Memory B cell (primary cell): Measurements from ENCODE around the gene FBXL19.
A peak's percentile ranks its signal among the peaks of the same experiment; 100 is the strongest.

Source experiments
- ATAC-seq: fragments of 150-1000 bp; cut with Tn5 transposase; 2 replicates; pipeline ENCODE4 v1.10.0; 2021; ENCODE audit warnings: low read depth, mild to moderate bottlenecking, moderate library complexity
- DNase-seq, 2 donors: peaks; one replicate each; pipeline ENCODE4 v3.0.0; 2022; ENCODE audit warnings: low spot score in 2 of 2
- H3K27ac Mint-ChIP-seq: one replicate; pipeline ENCODE4 v1.8.0; 2022; ENCODE audit warnings: mild to moderate bottlenecking, moderate library complexity, mixed read lengths
- H3K27me3 Mint-ChIP-seq: one replicate; pipeline ENCODE4 v1.8.0; 2022; ENCODE audit warnings: mixed read lengths
- H3K36me3 Mint-ChIP-seq: one replicate; pipeline ENCODE4 v1.8.0; 2022; ENCODE audit warnings: mild to moderate bottlenecking, mixed read lengths
- H3K4me1 Mint-ChIP-seq: one replicate; pipeline ENCODE4 v1.8.0; 2022; ENCODE audit warnings: mixed read lengths
- H3K4me3 Mint-ChIP-seq: one replicate; pipeline ENCODE4 v1.8.0; 2022; ENCODE audit warnings: mild to moderate bottlenecking, moderate library complexity, mixed read lengths
- H3K9me3 Mint-ChIP-seq: one replicate; pipeline ENCODE4 v1.8.0; 2022; ENCODE audit warnings: mixed read lengths

The FBXL19 gene

DNA sequence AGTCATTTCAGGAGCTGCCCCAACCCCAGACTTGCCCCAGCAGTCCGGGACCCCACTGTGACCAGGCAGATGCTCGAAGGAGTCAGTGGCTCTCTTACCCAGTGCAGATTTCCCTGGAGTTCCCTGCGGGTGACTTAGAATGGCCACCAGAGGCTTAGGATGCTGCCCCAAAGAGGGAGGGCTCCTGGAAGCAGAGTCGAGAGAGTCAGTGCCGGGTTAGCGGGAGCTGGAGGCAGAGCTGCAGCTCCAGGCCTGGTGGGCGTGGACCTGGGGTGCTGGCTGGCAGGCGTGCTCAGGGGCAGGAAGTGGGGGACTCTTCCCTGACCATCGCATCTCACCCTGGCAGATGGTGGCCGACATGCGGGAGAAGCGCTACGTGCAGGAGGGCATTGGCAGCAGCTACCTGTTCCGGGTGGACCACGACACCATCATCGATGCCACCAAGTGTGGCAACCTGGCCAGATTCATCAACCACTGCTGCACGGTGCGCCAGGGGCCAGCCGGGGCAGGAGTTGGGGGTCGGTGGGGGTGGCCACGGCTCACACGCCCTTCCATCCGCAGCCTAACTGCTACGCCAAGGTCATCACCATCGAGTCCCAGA is 60.0 kb downstream of the FBXL19 start:
- ATAC-seq (no peak), DNase-seq (no peak)
- Mint-ChIP-seq H3K27ac (peak overlapping the region; percentile 48), H3K4me3 (no peak overlapping the region), H3K27me3 (no peaks in the 10 kb centered on the region), H3K9me3 (no peaks in the 10 kb centered on the region), H3K36me3 (peaks cover 23% of the 10 kb centered on the region), H3K4me1 (peaks cover 8% of the 10 kb centered on the region)

DNA sequence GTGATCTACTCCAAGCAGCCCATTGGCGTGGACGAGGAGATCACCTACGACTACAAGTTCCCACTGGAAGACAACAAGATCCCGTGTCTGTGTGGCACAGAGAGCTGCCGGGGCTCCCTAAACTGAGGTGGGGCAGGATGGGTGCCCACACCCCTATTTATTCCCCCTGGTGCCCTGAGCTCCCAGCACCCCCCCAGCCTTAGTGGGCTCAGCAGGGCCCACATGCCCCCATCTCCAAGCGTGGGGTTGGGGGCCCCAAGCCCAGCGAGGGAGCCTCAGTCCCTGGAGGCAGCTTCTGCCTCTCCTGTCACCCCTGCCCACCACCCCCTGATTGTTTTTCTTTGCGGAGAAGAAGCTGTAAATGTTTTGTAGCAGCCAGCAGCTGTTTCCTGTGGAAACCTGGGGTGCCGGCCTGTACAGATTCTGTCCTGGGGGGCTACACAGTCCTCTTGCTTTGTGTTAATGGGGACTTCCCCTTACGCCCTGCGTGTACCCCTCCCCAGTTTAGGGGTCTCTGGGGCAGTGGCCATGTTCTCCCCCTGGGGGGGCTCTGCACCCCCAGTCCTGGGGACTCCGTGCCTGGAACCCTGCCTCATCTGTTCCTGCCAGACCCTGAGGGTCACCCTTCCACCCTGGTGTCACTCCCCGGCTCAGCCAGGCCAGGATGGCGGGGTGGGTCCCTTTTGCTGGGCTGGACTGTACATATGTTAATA is 60.7 kb downstream of the FBXL19 start:
- ATAC-seq (no peak), DNase-seq (no peak)
- H3K27me3 Mint-ChIP-seq = no peaks in the 10 kb centered on the region
- H3K4me1 Mint-ChIP-seq = peaks cover 8% of the 10 kb centered on the region
- H3K36me3 Mint-ChIP-seq = peaks cover 19% of the 10 kb centered on the region
- no peak overlapping the region for H3K27ac Mint-ChIP-seq
- no peaks in the 10 kb centered on the region for H3K9me3 Mint-ChIP-seq
- H3K4me3 Mint-ChIP-seq = no peak overlapping the region

DNA sequence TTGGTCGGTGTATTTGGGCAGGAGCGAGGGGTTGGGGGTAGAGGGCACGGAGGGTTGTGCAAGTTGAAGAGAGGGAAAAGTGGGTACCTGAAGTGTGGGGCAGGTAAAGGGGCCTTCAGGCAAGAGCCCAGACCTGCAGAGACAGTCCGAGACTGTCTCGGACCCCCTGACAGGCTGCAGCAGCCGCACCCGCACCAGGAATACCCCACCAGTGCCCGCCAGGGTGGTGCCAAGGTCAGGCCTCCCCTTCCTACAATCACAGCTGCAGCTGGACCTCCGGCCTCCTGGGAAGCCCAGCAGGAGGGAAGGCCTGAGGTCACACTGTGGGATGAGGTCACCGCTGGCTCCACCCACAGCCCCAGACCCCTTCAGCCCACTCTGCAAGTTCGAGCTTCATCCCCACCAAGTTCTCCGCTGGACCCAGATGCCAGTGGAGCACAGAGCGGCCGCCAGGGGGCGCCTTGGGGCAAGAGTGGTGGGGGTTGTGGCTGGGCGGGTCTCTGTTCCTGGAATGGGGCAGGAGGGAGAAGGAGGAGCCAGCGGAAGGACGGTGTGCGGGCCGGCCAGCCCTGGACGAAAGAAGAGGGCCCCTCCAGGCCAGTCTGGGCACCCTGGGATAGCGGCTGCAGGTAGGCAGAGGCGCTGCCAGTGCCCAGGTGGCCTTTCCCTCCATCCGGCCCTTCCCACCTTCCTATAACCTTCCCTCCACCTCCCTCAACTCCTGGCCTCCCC is 61.5 kb downstream of the FBXL19 start, which contains the start of gene HSD3B7:
HSD3B7 (plus strand) TSS at position 539 of the 732 bp plus-strand sequence. CDS start 452 bp downstream, outside the sequence.
- ATAC-seq (peak; percentile 82), DNase-seq (peak; percentile 82 to 90)
- Mint-ChIP-seq H3K9me3 (no peaks in the 10 kb centered on the region), H3K27me3 (no peaks in the 10 kb centered on the region), H3K27ac (no peak within 1 kb of the TSS), H3K4me3 (peak within 1 kb of the TSS; percentile 14), H3K36me3 (peaks cover 19% of the 10 kb centered on the region), H3K4me1 (peaks cover 8% of the 10 kb centered on the region)

DNA sequence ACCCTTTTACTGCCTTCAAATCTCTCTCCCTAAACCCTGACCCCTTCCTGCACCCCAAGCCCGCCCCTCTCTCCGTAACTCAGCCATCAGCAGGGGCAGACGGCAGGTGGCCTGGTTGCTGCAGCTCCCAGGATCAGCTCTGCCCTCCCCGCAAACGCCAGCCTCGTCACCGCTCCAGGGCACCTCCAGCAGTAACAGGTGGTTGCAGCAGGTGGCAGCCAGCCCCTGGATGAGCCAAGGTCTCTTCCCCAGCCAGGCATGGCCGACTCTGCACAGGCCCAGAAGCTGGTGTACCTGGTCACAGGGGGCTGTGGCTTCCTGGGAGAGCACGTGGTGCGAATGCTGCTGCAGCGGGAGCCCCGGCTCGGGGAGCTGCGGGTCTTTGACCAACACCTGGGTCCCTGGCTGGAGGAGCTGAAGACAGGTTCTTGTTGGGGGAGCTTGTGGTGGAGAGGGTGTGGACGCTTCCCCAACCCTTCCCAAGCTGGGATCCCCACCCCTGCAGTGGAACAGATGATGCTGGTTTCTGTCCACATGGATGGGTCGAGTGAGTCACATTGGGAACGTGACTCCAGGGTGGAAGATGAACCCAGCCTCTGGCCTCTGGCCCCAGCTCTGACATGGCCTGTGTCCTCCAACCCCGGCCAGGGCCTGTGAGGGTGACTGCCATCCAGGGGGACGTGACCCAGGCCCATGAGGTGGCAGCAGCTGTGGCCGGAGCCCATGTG is 62.2 kb downstream of the FBXL19 start:
- peak; percentile 11 for ATAC-seq
- peaks cover 16% of the 10 kb centered on the region for H3K36me3 Mint-ChIP-seq
- no peaks in the 10 kb centered on the region for H3K9me3 Mint-ChIP-seq

DNA sequence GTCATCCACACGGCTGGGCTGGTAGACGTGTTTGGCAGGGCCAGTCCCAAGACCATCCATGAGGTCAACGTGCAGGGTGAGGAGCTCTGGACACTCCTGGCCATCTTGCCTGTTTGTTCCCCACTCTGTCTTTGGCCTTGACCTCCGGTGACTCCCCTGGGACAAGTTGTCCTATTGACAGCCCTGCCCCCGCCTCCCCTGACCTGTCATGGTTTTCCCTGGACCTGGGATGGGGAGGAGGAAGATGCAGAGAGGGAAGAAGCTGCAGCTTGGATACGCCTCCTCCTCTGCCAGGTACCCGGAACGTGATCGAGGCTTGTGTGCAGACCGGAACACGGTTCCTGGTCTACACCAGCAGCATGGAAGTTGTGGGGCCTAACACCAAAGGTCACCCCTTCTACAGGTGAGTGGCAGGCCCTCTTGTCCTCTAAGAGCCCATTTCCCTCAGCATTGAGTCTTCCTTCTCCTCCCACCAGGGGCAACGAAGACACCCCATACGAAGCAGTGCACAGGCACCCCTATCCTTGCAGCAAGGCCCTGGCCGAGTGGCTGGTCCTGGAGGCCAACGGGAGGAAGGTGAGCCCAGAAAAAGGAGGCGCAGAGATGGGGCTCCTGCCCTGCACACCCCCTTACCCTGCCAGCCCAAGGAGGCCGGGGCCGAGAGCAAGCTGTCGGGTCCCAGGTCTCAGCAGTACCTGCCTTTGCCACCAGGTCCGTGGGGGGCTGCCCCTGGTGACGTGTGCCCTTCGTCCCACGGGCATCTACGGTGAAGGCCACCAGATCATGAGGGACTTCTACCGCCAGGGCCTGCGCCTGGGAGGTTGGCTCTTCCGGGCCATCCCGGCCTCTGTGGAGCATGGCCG is 63.0 kb downstream of the FBXL19 start:
- Mint-ChIP-seq H3K4me1 (peaks cover 8% of the 10 kb centered on the region), H3K9me3 (no peaks in the 10 kb centered on the region), H3K4me3 (no peak overlapping the region), H3K36me3 (peaks cover 12% of the 10 kb centered on the region), H3K27me3 (no peaks in the 10 kb centered on the region), H3K27ac (no peak overlapping the region)
- ATAC-seq = no peak
- no peak for DNase-seq

More for the DNA sequence above, 62.2 kb downstream of the FBXL19 start:
- no peak overlapping the region for H3K27ac Mint-ChIP-seq
- H3K4me3 Mint-ChIP-seq = peak overlapping the region; percentile 14
- DNase-seq = no peak
- H3K27me3 Mint-ChIP-seq = no peaks in the 10 kb centered on the region
- H3K4me1 Mint-ChIP-seq = peaks cover 8% of the 10 kb centered on the region

DNA sequence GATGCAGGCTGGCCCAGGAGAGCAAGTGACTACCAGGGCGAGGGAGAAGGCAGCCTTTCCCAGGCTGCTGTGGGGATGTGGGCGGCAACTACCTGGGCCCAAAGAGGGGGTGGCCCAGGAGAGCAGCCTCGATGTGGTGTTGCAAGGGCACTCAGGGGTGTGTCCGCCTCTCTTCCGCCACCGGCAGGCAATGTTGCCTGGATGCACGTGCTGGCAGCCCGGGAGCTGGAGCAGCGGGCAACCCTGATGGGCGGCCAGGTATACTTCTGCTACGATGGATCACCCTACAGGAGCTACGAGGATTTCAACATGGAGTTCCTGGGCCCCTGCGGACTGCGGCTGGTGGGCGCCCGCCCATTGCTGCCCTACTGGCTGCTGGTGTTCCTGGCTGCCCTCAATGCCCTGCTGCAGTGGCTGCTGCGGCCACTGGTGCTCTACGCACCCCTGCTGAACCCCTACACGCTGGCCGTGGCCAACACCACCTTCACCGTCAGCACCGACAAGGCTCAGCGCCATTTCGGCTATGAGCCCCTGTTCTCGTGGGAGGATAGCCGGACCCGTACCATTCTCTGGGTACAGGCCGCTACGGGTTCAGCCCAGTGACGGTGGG is 64.3 kb downstream of the FBXL19 start:
- H3K4me1 Mint-ChIP-seq = peaks cover 6% of the 10 kb centered on the region
- ATAC-seq = no peak
- DNase-seq = no peak
- no peak overlapping the region for H3K4me3 Mint-ChIP-seq
- no peaks in the 10 kb centered on the region for H3K27me3 Mint-ChIP-seq
- no peaks in the 10 kb centered on the region for H3K9me3 Mint-ChIP-seq
- no peak overlapping the region for H3K27ac Mint-ChIP-seq
- H3K36me3 Mint-ChIP-seq = peaks cover 7% of the 10 kb centered on the region

DNA sequence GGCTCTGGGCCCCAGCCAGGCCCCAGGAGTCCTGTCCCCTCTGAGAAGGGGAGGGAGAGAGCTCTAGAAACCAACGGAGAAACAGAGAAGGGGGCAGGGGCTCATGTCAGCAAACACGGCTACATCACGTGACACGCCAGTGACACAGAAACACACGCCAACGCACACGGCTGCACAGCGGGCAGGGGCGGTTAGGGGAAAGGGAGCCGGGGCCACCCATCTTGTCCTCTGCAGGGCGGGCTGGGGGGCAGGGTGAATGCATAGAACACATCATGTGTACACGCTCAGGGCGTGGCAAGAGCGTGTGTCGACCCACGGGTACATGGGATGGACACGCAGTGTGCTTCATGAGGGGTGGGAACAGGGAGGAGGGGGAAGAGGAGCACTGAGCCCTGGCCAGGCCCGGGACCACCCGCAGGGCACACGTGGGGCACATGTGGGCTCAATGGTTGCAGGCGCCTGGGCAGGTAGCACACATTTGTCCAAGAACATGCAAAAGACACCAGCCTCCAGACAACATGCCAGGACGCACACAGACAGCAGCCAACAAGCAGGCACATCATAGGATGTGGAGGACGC is 66.2 kb downstream of the FBXL19 start:
- Mint-ChIP-seq H3K4me3 (no peak overlapping the region), H3K27ac (no peak overlapping the region), H3K4me1 (peaks cover 7% of the 10 kb centered on the region), H3K27me3 (no peaks in the 10 kb centered on the region), H3K9me3 (no peaks in the 10 kb centered on the region), H3K36me3 (peaks cover 1% of the 10 kb centered on the region)
- ATAC-seq = no peak
- no peak for DNase-seq

DNA sequence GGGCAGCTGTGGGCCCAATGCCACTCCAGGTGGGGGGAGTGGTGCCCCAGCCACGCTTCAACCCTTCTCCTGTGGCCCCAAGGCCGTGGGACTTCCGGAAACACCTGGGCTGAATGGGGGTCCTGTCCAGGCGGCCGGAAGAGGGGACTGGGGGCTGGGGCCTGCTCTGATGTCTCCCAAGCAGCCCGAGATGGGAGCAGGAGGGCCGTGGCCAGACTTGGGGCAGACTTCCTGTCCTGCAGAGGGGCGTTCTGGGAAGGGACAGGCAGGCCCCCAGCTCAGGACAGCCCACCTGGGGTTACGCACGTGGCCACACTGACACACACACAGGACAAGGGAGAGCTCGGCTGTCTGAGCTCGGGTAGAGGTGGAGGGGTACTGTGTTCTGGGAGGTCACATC is 66.7 kb downstream of the FBXL19 start:
- Mint-ChIP-seq H3K9me3 (no peaks in the 10 kb centered on the region), H3K27me3 (no peaks in the 10 kb centered on the region), H3K27ac (no peak overlapping the region), H3K4me1 (peaks cover 5% of the 10 kb centered on the region), H3K36me3 (peaks cover 1% of the 10 kb centered on the region), H3K4me3 (no peak overlapping the region)
- ATAC-seq (no peak), DNase-seq (no peak)

DNA sequence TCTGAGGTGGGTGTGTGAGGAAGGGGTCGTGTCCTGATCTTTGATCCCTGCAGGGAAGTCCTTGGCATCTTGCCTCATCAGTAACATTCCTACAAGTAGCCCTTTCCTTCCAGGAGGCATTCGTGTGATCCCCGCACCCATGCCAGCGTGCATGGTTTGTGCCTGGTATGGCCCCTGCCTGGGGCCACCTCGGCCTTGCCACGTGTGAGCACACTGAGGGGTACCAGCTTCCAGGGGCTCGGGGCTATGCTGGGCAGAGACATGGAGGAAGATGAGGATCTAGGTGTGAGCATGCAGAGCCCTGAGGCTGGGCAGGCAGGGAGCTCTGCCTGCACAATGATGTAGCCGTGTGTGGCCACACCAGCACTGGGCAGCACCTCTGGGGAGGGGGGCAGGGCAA is 67.7 kb downstream of the FBXL19 start:
- H3K27me3 Mint-ChIP-seq = no peaks in the 10 kb centered on the region
- H3K36me3 Mint-ChIP-seq = peaks cover 1% of the 10 kb centered on the region
- peaks cover 5% of the 10 kb centered on the region for H3K4me1 Mint-ChIP-seq
- no peaks in the 10 kb centered on the region for H3K9me3 Mint-ChIP-seq
- H3K4me3 Mint-ChIP-seq = no peak overlapping the region
- no peak overlapping the region for H3K27ac Mint-ChIP-seq
- ATAC-seq (no peak), DNase-seq (no peak)

DNA sequence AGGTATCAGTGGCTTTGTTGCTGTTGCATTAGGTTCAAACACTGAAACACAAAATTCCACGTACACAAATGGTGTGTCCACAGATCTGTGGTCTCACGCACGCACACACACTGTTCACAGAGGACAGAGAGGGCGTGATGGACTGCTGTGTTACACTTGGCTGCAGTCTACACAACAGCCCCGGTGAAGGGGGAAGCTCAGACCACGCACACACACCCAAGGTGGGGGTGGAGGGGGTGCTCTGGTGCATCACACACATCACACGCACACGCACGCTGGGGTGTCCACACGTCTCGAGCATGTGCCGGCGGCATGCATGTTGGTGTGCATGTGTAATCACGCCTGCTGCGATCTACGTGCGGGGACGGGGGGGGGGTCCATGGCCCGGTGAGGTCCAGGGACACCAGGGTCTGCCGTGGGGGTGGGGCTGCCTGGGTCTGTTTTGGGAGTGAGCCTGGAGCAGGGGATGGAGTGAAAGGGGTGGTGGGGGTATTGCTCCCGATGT is 69.0 kb downstream of the FBXL19 start:
- peaks cover 13% of the 10 kb centered on the region for H3K4me1 Mint-ChIP-seq
- DNase-seq (no peak), ATAC-seq (no peak)
- H3K27me3 Mint-ChIP-seq = peaks cover 1% of the 10 kb centered on the region
- H3K9me3 Mint-ChIP-seq = no peaks in the 10 kb centered on the region
- H3K27ac Mint-ChIP-seq = no peak overlapping the region
- no peak overlapping the region for H3K4me3 Mint-ChIP-seq
- no peaks in the 10 kb centered on the region for H3K36me3 Mint-ChIP-seq

DNA sequence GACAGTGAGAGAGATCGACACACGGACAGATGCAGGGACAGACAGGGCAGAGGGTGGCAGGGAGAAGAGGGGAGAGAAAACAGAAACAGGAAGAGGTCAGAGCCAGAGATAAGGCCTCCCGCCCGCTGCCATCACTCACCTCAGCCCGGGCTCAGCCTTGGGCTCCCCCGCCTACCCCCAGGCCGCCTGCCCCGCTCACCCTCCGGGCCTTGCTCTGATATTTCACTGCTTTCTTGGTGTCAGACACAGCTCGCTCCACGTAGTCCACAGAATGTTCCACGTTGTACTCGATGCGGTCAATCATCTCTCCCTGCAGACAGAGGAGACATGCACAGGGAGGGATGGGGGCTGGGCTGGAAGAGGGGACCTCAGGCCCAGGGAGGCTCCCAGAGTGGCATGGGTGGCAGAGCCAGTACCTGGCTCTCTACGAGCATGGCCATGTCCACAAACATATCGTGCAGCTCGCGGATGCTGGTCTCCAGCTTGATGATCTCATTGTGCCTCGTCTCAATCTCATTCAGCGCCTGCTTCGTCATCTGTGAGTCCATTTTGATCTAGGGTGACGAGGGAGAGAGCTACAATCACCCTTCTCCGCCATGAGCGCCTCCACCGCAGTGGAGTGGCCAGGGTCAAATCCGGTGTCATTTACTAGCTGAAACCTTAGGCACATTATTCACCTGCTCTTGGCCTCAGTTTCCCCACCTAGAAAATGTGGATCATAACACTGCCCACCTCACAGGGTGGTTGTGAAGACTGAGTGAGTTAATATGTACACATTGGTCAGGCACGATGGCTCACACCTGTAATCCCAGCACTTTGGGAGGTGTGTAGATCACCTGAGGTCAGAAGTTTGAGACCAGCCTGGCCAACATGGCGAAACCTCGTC is 69.8 kb downstream of the FBXL19 start:
- Mint-ChIP-seq H3K27me3 (peaks cover 1% of the 10 kb centered on the region), H3K4me3 (no peak overlapping the region), H3K9me3 (no peaks in the 10 kb centered on the region), H3K4me1 (peaks cover 14% of the 10 kb centered on the region), H3K36me3 (no peaks in the 10 kb centered on the region), H3K27ac (no peak overlapping the region)
- no peak for DNase-seq
- ATAC-seq = no peak

DNA sequence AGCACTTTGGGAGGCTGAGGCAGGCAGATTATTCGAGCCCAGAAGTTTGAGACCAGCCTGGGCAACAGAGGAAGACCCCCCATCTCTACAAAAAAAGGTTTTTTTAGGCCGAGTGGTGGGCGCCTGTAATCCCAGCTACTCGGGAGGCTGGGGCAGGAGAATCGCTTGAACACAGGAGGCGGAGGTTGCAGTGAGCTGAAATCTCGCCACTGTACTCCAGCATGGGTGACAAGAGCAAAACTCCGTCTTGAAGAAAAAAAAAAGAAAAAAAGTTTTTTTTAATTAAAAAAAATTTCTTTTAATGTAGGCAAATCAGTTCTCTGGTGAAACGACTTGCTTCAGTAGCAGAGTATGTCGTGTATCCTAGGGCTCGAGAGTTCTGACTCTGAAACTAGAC is 72.6 kb downstream of the FBXL19 start:
- Mint-ChIP-seq H3K27ac (peak overlapping the region; percentile 96), H3K27me3 (peaks cover 1% of the 10 kb centered on the region), H3K4me3 (peak overlapping the region; percentile 98), H3K4me1 (peaks cover 14% of the 10 kb centered on the region), H3K9me3 (no peaks in the 10 kb centered on the region), H3K36me3 (no peaks in the 10 kb centered on the region)
- no peak for ATAC-seq
- no peak for DNase-seq
